Posterior cingulate gyrus (tissue), 11 donors: ENCODE measurements around the gene SYNE1.
"Not testable (repeated sequence)": the region's sequence is repeated elsewhere in the genome, so short reads cannot be mapped to it uniquely, and the experiment has no call there.

Experiments used
- DNase-seq, 10 donors: peaks; one replicate each; pipeline versions ENCODE4 v3.0.0 to v3.0.0-alpha.2; 2020 to 2021; ENCODE audit warnings: mixed read lengths in 3 of 10
- intact Hi-C: fragments of 100-400 bp; cut with DNase I; formaldehyde crosslinking; loops from one replicate; pipeline ENCODE4 v1.15.1; 2023

SYNE1 gene

GRCh38 chr6:152334555-152334954, 302.6 kb downstream of the SYNE1 start:
- intact Hi-C loops: no loop called here
- no peak for DNase-seq

- intact Hi-C loops: no loop called here
- no peak for DNase-seq
Measured at GRCh38 chr6:152330961-152331360, 306.2 kb downstream of the SYNE1 start.

GRCh38 chr6:152329638-152330448, 307.3 kb downstream of the SYNE1 start:
- intact Hi-C loops: no loop called here
- no peak for DNase-seq

- DNase-seq, intact Hi-C loops: not testable (repeated sequence)
Measured at GRCh38 chr6:152328200-152328599, 309.0 kb downstream of the SYNE1 start.

- intact Hi-C loops: no loop called here
- DNase-seq: no peak
Measured at GRCh38 chr6:152323376-152323775, 313.8 kb downstream of the SYNE1 start.

- intact Hi-C loops: no loop called here
- DNase-seq: no peak
Measured at GRCh38 chr6:152318278-152318677, 318.9 kb downstream of the SYNE1 start.

GRCh38 chr6:152316024-152316423, 321.1 kb downstream of the SYNE1 start:
- intact Hi-C loops: no loop called here
- DNase-seq: no peak

GRCh38 chr6:152314483-152314832, 322.7 kb downstream of the SYNE1 start:
- intact Hi-C loops: no loop called here
- no peak for DNase-seq

- no peak for DNase-seq
- intact Hi-C loops: no loop called here
Measured at GRCh38 chr6:152313542-152314482, 323.4 kb downstream of the SYNE1 start.

- intact Hi-C loops: no loop called here
- no peak for DNase-seq
Measured at GRCh38 chr6:152312434-152312833, 324.7 kb downstream of the SYNE1 start.

GRCh38 chr6:152310371-152310954, 326.7 kb downstream of the SYNE1 start:
- no peak for DNase-seq
- intact Hi-C loops: no loop called here

- intact Hi-C loops: no loop called here
- DNase-seq: peak in 8 of 10 donors; percentile 22 to 92 (median 56)
Measured at GRCh38 chr6:152309648-152310047, 327.5 kb downstream of the SYNE1 start.

- no peak for DNase-seq
- intact Hi-C loops: no loop called here
Measured at GRCh38 chr6:152309006-152309405, 328.2 kb downstream of the SYNE1 start.

GRCh38 chr6:152308306-152308705, 328.9 kb downstream of the SYNE1 start:
- intact Hi-C loops: no loop called here
- no peak for DNase-seq

GRCh38 chr6:152305672-152306071, 331.5 kb downstream of the SYNE1 start:
- no peak for DNase-seq
- intact Hi-C loops: no loop called here

- intact Hi-C loops: loop anchor here (5.0 kb wide), 1 partner anchor 35 kb away; no protein-coding TSS in a partner anchor
Measured at GRCh38 chr6:152301765-152302568, 335.2 kb downstream of the SYNE1 start.

GRCh38 chr6:152301021-152301764, 336.0 kb downstream of the SYNE1 start:
- DNase-seq: no peak
- intact Hi-C loops: loop anchor here (5.0 kb wide), 1 partner anchor 36 kb away; no protein-coding TSS in a partner anchor

More at GRCh38 chr6:152301765-152302568, 335.2 kb downstream of the SYNE1 start:
- DNase-seq: peak; percentile 79 to 99 (median 92)

- no peak for DNase-seq
- intact Hi-C loops: loop anchor here (5.0 kb wide), 1 partner anchor 37 kb away; no protein-coding TSS in a partner anchor
Measured at GRCh38 chr6:152300517-152300916, 336.6 kb downstream of the SYNE1 start.
